GM21576 (cell line): Measurements from ENCODE around the gene TACC2.

Experiments
- ATAC-seq: cut with Tn5 transposase; IDR thresholded peaks from one replicate; pipeline ENCODE4 v1.9.1; 2021; ENCODE audit warnings: mild to moderate bottlenecking, moderate library complexity; ENCODE audit not compliant: unreplicated experiment

TACC2 gene

DNA sequence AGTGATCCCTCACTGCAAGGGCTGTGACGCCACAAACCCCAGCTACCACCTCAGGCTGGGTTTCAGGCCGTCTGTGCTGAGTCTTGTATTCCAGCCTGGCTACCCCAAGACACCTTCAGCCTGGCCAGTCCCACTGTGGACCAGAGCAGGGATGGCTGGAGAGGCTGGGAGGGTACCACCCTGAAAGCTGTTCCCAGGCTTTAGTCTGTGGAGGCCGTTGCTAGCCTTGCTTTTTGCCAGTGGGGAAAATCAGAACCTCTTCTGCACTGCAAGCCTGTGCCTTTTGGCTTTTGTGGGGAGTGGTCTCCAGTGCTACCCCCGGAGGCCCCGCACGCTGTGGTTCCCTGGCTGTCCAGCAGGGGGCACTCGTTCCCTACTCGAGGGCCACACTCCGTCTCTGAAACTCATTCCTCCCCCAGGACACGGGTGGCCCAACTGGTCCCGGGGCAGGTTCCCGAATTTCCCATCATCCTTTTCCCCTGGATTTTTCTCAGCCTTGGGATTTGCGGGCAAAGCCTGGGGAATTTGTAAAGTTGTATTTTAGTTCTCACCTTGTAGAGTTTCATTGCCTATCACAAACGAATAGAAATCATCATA is 153.8 kb downstream of the TACC2 start:
- ATAC-seq: no peak

DNA sequence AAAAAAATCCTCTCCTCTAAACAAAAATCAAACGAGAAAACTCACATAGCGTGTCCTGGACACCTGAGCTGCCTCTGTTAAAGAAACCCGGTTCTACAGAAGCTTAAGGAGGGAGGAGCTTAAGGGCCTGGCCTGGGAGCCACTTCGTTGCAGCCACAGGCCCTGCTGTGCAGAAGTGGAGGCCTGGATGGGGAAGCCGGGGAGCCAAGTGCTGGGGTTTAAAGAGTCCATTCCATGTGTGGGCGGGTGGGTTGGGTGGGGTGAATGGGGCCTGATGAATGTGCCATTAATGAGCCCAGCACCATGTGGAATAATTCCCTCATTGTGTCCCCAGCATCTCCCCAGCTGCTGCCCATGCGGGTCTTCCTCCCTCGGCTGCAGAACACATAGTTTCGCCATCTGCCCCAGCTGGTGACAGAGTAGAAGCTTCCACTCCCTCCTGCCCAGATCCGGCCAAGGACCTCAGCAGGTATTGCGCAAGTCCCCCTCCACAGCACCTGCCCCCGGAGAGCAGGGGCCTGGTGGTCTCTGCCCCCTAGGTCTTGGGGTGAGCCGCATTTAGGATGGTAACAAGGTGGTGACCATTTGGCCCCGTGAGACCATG is 154.4 kb downstream of the TACC2 start:
- no peak for ATAC-seq

DNA sequence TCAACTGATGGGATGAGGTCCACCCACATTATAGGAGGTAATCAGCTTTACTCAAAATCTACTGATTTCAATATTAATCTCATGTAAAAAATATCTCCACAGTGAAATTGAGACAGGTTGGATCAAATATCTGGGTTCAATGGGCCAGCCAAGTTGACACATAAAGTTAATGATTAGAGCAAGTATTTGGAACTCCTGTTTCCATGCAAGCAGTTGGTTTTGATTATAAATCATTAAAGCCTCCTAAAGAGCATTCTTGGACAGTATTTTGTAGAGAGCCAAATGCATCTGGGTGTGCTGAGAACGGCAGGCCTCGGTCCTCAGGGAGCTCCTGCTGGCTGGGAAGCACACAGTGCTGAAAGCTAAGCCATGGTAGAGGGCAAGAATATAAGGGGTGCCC is 155.2 kb downstream of the TACC2 start:
- ATAC-seq: no peak

DNA sequence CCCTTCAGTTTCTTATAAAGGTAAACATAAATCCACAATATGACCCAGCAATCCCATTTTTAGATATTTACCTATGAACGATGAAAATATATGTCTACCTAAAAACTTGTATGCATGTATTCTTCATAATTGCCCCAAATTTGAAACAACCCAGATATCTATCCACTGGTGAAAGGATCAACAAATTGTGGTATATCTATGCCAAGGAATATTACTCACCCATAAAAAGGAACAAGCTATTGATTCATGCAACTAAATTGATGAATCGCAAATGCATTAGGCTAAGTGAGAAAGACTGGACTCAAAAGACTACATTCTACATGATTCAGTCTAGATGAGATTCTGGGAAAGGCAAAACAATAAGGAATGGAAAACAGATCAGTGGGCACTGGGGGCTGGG is 156.2 kb downstream of the TACC2 start:
- no peak for ATAC-seq

DNA sequence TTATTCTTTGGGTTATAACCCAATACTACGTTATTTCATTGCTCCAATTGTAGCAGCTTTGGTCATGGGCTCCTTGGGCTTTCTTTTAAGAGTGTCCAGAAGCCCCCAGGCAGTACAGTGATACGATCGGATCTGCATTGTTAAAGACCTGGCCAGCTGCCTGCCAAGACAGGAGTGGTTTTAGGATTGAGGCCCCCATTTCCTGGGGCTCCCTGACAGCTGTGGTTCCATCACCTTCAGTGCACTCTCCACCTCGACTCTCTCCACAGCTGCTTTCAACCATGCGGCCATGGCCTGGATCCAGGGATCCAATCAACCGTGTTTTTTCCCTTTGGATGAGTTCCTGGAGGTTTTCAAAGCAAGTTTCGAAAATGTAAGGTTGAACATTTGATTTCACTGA is 158.7 kb downstream of the TACC2 start:
- ATAC-seq: no peak

DNA sequence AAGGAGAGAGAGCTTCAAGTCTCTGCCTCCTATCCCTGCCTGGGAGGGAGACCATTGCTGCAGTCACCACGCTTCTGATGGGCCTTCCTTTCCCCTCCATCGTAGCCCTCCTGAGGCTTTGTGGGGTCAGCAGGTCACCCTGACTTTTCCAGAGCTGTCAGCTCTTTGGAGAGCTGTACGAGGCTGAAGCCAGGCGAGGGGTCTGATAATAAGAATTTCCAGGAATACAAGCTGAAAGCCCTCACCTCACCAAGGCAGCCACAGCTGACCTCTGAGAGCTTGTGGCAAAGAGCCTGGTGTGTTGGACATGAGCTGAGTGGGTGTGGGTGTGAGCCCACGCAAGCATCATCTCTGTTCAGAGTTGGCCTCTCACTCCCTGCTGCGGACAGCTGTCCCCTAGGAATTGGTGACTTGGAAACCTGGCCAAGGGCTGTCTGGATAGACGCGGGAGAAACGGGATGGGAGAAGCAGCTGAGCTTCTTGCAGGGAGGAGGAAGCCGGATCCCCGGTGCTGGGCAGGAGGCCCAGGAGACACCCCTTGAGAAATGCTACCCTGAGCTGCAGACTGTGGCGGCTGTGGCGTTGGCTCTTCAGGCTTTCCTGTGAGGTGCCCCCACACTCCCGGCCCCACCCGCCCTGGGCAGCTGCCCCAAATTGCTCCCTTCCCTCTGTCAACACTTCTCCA is 160.1 kb downstream of the TACC2 start:
- no peak for ATAC-seq

DNA sequence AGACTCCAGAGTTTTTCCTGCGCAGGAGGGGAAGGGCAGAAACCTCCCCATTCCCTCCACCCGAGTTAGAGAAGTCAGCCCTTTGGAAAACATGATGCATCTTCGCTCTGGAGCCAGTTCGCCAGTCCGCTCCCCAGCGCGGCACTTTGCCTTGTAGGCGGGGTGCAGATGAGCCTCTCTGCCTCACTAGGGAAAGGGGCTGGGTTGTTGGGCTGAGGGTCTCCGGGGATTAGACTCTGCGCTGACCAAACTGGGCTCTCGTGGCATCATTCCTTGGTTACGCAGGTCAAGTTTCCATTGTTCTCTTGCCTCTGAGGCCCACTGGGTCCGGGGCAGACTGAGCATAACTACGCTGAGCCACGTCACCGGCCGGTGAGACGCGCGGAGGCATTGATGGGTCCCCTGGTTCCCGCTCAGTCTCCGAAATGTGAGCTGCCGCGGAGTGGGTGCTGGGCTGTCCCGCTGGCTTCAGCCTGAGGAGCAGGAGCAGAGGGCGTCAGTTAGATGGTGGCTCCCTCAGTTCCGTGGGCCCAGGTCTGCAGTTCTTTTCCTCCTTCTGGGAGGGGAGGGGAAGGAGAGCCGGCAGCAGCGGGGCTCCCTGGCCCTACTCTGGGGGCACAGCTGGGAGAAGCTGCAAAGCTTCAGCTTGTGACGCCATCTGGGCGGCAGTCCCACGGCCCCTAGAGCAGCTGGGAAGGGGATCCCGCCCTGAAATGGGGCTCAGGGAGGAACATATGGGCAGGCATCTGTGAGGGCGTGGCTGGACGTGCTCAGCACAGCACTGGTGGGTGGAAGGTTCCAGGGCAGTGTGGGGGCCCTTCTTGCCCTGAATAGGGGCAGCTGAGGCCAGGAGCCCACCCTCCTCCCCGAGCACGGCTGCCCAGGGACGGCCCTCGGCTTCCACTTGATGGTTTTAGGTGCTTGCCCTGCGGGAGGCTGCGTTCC is 160.9 kb downstream of the TACC2 start:
- ATAC-seq: no peak

DNA sequence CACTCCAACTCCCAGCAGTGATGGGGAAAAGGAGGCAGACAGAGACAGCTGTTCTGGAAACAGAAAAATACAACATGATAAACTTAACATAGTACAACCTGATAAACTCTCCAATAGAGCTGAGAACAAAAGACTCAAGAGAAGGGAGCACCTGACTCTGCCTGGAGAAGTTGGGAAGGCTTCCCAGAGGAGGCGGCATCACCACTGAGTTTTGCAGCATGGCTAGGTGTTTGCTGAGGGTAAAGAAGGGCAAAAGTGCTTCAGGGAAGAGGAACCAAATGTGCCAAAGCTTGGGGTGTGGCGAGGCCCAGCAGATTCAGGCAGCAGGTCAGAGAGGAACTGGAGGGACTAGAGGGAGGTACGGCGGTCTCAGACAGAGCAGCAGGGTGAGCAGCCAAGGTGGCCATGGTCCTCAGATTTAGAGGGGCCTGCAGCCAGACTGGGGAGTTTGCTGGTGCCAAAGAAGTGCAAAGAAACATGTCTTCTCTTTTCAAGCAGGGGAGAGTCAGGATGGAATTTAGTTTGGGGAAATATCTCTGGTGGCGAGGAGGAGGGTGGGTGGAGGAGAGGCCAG is 162.2 kb downstream of the TACC2 start:
- ATAC-seq: no peak

DNA sequence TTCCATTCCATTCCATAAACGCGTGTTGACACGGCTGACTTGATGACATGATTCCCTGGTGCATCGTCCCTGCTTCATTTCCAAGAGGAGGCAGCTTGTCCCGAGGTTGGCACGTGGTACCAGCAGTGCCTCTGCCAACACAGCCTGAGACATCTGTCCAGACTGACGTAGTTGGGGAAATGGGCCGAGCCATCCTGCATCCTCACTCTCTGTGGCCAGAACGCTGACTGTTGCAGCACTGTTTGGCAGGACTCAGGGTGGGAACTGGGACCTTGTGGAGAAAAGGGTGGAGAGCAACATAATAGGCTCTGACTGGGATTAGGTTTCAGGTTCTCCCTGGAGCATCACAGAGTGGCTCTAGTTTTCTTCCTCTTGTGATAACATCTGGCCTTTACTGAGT is 163.6 kb downstream of the TACC2 start:
- no peak for ATAC-seq

DNA sequence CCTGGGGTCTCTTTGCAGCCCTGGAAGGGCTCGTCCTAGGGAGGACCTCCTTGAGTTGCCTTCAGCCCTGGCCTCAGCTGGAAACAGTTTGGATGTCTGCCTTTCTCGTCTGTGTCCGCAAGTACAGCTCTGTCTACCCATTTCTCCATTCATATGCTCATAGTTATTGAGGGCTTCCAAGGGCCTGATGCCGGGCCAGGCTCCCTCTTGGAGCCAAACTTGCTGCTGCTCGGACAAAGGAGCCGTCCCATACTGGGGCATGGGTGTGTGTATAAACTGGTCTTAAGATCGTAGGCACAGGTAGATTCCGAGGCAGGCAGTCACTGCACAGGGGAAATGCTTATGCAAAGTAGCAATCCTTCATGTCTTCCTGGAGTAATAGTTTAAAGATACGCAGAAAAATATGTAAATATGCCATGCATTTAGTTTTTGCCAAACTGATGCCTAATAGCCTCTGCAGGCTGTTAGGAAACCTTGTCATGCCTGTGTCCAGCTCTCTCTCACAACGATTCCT is 165.1 kb downstream of the TACC2 start:
- ATAC-seq: no peak

DNA sequence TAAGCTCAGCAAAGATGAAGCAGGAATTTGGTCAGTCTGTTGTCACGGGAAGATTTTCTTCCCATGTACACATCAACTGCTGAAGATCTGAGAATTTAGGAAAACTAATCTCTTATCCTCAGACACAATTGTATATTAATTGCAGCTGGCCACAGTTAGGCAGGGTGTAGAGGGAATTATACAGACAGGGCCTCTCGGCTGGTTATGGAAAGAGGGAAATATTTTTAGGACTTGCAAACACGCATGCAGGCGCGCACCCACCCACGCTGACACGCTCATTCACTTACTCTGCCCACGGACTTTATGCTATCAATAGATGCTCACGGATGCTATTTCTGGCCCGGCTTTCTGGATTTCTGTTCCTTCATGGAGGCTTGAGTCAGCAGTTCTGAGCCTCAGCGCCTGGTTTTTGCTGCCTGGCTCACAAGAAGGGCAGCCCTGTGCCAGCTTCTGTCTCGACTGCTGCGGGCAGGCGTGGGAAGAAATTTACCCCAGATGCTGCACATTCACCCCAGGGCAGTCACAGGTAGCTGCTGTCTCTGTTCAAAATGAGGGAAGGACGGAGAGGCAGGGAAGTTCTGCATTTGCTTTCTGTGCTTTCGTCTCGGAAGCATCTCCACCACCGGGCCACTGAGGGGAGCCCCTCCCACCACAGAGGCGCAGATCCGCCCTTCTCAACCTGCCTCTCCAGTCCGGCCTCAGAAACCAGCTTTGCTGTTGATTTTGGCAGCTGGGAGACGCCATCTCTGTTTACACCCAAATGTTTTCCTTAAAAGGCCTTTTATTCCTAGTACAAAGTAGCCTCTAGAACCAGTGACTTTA is 165.8 kb downstream of the TACC2 start:
- no peak for ATAC-seq

DNA sequence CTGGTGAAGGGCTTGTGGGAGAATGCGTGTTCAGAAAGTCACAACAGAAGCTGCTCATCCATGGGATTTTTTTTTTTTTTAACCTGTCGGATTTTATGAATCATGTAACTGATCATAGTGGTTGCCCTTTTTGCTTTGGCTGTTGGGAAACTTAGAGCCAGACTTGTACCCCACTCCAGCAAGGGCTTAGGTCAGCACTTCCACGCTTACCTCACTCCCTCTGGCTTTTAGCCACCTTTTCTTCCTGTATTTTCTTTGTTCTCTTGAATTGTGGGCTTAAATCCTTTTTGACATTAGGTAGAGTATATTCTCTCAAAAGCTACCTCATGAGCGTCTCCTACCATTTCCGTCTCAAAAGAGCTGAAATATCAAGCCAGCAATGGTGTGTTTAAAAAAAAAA is 168.5 kb downstream of the TACC2 start:
- ATAC-seq: no peak

DNA sequence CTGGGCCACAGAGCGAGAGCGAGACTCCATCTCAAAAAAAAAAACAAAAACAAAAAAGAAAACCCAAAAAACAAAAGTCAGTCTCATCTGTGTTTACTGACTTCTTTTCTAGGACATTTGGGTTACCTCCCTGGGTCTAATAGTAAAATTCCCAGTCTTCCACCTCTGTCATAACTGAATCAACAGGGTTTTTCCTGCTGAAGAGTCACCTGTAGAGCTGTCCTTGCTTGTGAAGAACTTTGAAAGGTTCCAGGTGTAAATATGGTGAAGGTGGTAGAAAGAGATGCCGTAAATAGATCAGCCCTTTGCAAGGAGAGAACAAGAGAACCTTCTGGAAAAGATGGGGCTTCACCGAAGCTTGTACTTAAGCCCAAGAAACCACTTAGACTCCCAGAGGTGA is 169.4 kb downstream of the TACC2 start:
- no peak for ATAC-seq

DNA sequence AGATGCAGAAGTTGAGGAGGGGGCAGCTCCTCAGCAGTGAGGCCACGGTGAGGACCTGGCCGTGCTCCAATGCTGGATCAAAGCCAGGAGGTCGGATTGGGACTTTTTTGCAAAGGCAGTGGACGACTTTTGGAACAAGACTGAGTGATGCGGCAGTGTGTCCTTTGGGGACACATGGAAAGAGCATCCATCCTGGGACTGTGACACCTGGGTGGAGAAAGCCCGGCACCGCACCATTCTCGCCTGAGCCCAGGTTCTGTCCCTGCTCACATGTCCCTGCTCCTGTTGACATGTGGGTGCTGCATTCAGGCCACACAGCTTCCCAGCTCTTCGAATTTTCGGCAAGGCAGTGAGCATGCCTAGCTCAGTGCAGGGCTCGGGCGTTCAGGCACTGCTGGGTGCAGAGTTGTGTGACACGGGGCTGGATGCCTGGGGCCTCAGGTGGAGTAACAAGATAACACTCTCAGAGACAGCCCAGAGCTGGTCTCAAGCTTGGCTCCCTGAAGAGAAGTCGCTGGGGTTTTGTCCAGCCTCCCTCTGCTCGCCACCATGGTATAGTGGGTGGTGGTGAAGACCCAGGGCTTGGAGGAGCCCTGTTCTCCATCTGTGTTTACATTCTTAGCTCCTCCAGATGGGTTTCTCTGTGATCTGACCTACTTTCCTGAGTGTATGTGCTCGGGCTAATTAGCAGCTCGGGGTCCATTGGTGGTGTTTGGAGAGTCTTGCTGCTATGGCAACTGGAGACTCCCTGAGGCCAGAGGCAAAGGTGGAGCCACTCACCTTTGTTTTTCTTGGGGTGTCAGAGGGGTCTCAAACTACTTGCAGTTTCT is 170.4 kb downstream of the TACC2 start:
- no peak for ATAC-seq

DNA sequence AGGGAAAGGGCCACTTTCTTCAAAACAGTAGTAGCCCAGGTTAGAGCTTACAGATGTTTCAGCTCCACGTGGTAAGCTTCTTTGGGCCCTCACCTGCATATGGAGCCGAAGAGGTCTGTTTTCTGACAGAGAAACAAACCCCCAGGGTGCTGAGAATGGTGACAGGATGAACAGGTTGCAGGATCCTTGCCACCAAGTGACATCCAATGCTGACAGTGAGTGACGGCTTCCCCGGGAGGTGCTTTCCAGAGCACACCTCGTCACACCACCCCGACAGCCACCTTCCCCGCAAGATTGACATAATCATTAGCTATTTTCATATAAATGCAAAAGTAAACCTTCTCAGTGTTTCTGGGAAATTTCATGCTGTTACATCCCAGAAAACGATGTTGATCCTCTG is 172.8 kb downstream of the TACC2 start:
- ATAC-seq: no peak

DNA sequence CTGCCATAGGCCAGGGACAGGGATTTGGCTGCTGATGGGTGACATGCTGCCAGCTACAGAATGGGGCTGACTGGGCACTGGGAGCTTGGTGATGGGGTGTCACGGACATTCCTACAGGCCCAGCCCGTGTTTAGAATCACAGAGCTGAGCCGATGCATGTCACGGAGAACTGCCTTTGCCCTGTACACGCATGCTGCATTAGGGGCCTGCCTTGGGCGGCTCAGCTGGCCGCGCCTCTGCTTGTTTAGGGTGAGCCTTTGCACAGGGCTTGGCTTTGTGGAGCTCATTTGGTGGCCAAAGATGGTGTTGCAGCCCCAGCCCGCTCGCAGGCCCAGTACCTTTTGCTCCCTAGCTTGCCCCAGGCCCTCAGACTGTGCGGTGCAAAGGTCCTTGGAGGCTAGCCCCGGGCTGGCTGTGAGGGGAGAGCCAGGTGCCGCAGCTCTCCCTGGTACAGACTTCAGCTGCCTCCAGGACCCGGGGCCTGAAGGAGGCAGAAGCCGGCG is 173.8 kb downstream of the TACC2 start:
- ATAC-seq: no peak

DNA sequence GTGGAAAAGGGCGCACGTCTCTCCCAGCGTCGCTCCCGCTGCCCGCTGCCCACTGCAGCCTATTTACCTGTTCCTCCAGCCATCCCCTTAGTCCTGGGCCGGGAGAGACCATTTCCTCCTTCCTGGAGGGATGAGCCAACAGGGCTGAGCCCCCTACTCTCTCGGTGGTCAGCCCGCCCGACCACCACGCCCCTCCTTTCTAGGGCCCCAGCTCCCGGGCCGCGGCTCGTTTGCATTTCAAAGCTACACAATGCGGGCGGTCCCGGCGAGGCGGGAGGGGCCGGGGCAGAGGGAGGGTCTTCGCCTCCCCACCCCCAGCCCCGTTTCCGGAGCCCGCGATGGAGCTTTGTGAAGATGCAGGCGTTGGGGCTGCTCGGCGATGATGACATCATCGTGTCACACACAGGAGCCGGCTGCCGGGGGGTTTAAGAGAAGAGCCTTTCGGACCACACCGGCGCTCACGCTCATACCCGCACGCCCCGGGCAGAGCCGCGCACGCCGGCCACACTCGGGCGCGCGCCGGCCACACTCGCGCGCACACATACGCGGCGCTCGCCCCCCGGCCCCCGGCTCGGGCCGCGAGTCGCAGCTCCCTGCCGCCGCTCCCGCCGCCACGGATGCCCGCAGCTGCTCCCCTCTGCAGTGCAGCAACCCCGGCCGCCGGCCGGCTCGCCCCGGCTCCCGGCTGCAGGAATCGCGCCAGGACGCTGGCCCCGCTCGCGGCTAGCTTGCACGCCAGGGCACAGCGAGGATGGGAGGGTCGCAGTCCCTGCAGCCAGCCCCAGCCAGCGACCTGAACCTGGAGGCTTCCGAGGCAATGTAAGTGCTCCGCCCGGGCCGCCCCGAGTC is 174.4 kb downstream of the TACC2 start:
- ATAC-seq: no peak

DNA sequence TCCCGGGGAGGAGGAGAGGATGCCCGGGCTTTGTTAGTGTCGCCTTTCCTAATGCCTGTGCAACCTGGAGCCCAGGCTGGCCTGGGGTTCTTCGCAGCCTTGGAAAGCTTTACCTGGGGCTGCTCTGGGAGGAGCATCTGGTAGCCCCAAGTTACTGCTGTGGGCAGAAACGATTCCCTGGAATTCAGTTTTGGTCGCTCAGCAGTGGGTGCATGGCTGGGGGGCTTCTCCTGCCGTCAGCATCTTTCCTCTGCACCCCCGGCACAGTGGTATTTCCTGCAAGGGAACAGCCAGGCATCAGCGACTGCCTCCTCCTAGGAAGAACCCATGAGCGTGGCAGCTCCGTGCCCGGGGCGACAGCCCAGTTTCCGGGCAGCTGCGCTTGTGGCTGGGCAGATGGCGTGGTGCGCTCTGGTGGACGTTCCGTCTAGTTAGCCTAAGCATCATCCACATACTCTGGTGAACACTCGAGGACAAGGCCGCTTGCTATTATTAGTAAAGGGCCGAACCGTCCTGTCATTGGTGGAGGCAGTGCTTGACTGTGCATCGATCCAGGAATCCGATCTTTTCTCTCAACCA is 175.1 kb downstream of the TACC2 start:
- ATAC-seq: no peak
